ENCODE data around the gene DMBX1.

DNA sequence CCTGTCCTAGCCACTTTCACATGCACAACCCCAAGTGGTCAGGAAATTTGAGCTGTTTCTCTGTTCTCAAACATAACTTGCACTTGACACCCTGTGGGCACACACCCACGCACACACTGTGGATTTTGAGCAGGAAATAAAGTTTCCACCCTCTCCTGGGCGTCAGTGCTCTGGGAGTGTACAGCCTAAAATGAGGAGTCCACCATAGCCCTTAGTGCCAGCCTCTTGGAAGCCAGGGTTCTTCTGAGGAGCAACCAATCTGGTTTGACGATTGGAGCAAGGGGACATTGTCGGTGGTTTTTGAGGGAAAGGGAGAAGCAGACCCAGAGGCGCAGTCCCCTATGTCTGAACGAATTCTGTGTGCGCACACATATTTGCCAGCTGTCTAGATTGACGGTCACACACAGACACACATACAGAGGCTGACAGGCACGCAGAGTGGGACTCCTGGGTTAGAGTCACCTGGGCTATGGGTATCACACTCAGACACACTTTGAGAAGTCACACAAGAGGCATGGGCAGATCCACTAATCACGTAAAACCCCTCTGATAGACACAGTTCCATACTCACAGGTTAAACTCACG lies 2.7 kb downstream of the DMBX1 start:
- TF ChIP-seq EP300 (IDR thresholded peaks at IDR 0.05; ENCODE audit: low read depth) (no peak), POLR2A (IDR thresholded peaks at IDR 0.05) (no peak), POLR2AphosphoS5 (IDR thresholded peaks at IDR 0.05) (no peak)
- TF ChIP-seq, protein P1, sequence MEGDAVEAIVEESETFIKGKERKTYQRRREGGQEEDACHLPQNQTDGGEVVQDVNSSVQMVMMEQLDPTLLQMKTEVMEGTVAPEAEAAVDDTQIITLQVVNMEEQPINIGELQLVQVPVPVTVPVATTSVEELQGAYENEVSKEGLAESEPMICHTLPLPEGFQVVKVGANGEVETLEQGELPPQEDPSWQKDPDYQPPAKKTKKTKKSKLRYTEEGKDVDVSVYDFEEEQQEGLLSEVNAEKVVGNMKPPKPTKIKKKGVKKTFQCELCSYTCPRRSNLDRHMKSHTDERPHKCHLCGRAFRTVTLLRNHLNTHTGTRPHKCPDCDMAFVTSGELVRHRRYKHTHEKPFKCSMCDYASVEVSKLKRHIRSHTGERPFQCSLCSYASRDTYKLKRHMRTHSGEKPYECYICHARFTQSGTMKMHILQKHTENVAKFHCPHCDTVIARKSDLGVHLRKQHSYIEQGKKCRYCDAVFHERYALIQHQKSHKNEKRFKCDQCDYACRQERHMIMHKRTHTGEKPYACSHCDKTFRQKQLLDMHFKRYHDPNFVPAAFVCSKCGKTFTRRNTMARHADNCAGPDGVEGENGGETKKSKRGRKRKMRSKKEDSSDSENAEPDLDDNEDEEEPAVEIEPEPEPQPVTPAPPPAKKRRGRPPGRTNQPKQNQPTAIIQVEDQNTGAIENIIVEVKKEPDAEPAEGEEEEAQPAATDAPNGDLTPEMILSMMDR (IDR thresholded peaks at IDR 0.05) = no peak
